Raji (cell line): ENCODE results near the gene TJP1.

ENCODE experiments used
- POLR2A ChIP-seq: IDR thresholded peaks from 2 replicates; pipeline ENCODE4 v1.6.1; 2011; ENCODE audit warnings: low read depth, low read length, control low read depth; ENCODE audit not compliant: insufficient read depth

Gene TJP1

GRCh38 chr15:29687939-29688505 lies 134.2 kb downstream of the TJP1 start:
- TF ChIP-seq POLR2A = no peak

GRCh38 chr15:29687204-29687815 lies 135.0 kb downstream of the TJP1 start:
- TF ChIP-seq POLR2A = no peak

- no peak for TF ChIP-seq POLR2A
Observed at GRCh38 chr15:29686445-29687203, 135.6 kb downstream of the TJP1 start.

GRCh38 chr15:29686079-29686425 lies 136.2 kb downstream of the TJP1 start:
- TF ChIP-seq POLR2A = no peak

- TF ChIP-seq POLR2A = no peak
Observed at GRCh38 chr15:29685156-29686078, 136.9 kb downstream of the TJP1 start.

GRCh38 chr15:29682781-29683180 lies 139.5 kb downstream of the TJP1 start:
- no peak for TF ChIP-seq POLR2A

- TF ChIP-seq POLR2A = no peak
Observed at GRCh38 chr15:29682361-29682760, 139.9 kb downstream of the TJP1 start.

GRCh38 chr15:29681946-29682345 lies 140.3 kb downstream of the TJP1 start:
- TF ChIP-seq POLR2A = no peak

- TF ChIP-seq POLR2A = no peak
Observed at GRCh38 chr15:29681166-29681845, 141.0 kb downstream of the TJP1 start.

- no peak for TF ChIP-seq POLR2A
Observed at GRCh38 chr15:29680465-29681165, 141.7 kb downstream of the TJP1 start.

- no peak for TF ChIP-seq POLR2A
Observed at GRCh38 chr15:29678504-29679034, 143.7 kb downstream of the TJP1 start.

GRCh38 chr15:29677871-29678461 lies 144.3 kb downstream of the TJP1 start:
- no peak for TF ChIP-seq POLR2A

GRCh38 chr15:29677455-29677854 lies 144.8 kb downstream of the TJP1 start:
- no peak for TF ChIP-seq POLR2A
